MM.1S (cell line): ENCODE results near the gene MISP3.

Experiments used
- DNase-seq: peaks from one replicate; pipeline ENCODE4 v3.0.0-alpha.2; 2015
- H2AFZ ChIP-seq: fragments of 300-600 bp; sonication (generic); 2 replicates; pipeline ENCODE4 v1.6.0; 2016; ENCODE audit warnings: antibody characterized with exemption, low read length
- H3F3A ChIP-seq: fragments of 300-600 bp; sonication (generic); 2 replicates; pipeline ENCODE4 v1.6.1; 2016; ENCODE audit warnings: mild to moderate bottlenecking, antibody characterized with exemption, low read length, moderate library complexity, mixed read lengths; ENCODE audit not compliant: insufficient read depth
- H3K27ac ChIP-seq: fragments of 300-600 bp; sonication (generic); 2 replicates; pipeline ENCODE4 v1.5.1; 2016; ENCODE audit warnings: mild to moderate bottlenecking, low read length
- H3K27me3 ChIP-seq: fragments of 300-600 bp; sonication (generic); replicated peaks from 2 replicates; pipeline ENCODE4 v1.6.0; 2016; ENCODE audit warnings: low read length; ENCODE audit not compliant: insufficient read depth
- H3K36me3 ChIP-seq: fragments of 300-600 bp; sonication (generic); replicated peaks from 2 replicates; pipeline ENCODE4 v1.6.1; 2016; ENCODE audit warnings: mild to moderate bottlenecking, low read length, mixed read lengths; ENCODE audit not compliant: insufficient read depth
- H3K4me1 ChIP-seq: fragments of 300-600 bp; sonication (generic); 2 replicates; pipeline ENCODE4 v1.6.1; 2016; ENCODE audit warnings: low read length, mixed read lengths
- H3K4me2 ChIP-seq: fragments of 300-600 bp; sonication (generic); 2 replicates; pipeline ENCODE4 v1.6.0; 2016; ENCODE audit warnings: low read depth, low read length
- H3K4me3 ChIP-seq: fragments of 300-600 bp; sonication (generic); 2 replicates; pipeline ENCODE4 v1.5.1; 2016; ENCODE audit warnings: low read length, mixed read lengths
- H3K79me2 ChIP-seq: fragments of 300-600 bp; sonication (generic); 2 replicates; pipeline ENCODE4 v1.6.1; 2016; ENCODE audit warnings: mixed run types, low read length, mixed read lengths
- H3K9ac ChIP-seq: fragments of 300-600 bp; sonication (generic); 2 replicates; pipeline ENCODE4 v1.6.1; 2016; ENCODE audit warnings: low read length, mixed read lengths
- H3K9me2 ChIP-seq: fragments of 300-600 bp; sonication (generic); replicated peaks from 2 replicates; pipeline ENCODE4 v1.6.1; 2016; ENCODE audit warnings: mild to moderate bottlenecking, low read length, mixed read lengths; ENCODE audit not compliant: insufficient read depth
- H3K9me3 ChIP-seq: fragments of 300-600 bp; sonication (generic); replicated peaks from 2 replicates; pipeline ENCODE4 v1.6.1; 2016; ENCODE audit warnings: mild to moderate bottlenecking, low read length, mixed read lengths; ENCODE audit not compliant: insufficient read depth
- H4K20me1 ChIP-seq: fragments of 300-600 bp; sonication (generic); 2 replicates; pipeline ENCODE4 v1.6.1; 2016; ENCODE audit warnings: mild to moderate bottlenecking, low read length, moderate library complexity, mixed read lengths; ENCODE audit not compliant: insufficient read depth
- CTCF ChIP-seq: fragments of 300-600 bp; sonication (generic); IDR thresholded peaks from 2 replicates; pipeline ENCODE4 v1.5.1; 2016; ENCODE audit warnings: antibody characterized with exemption, low read length, mixed read lengths
- EZH2 ChIP-seq: fragments of 300-600 bp; sonication (generic); optimal IDR thresholded peaks from 2 replicates; pipeline ENCODE3; 2017; ENCODE audit warnings: low read depth, mild to moderate bottlenecking, antibody characterized with exemption, low read length, mixed read lengths
- EZH2phosphoT487 ChIP-seq: fragments of 300-600 bp; sonication (generic); IDR thresholded peaks from 2 replicates; pipeline ENCODE4 v1.6.1; 2018; ENCODE audit warnings: antibody characterized with exemption, low read length

The MISP3 gene

GRCh38 chr19:14106840-14107239 lies 34.3 kb downstream of the MISP3 start:
- H3K4me3 ChIP-seq = no peak overlapping the region

GRCh38 chr19:14107581-14108461 lies 35.2 kb downstream of the MISP3 start:
- Histone ChIP-seq H3K9ac (no peak overlapping the region), H3K9me3 (no peaks in the 10 kb centered on the region), H3K27ac (no peak overlapping the region), H3K27me3 (no peaks in the 10 kb centered on the region), H3K4me3 (no peak overlapping the region), H3K36me3 (no peaks in the 10 kb centered on the region), H3K4me2 (no peak overlapping the region), H3K4me1 (peaks cover 13% of the 10 kb centered on the region), H4K20me1 (no peaks in the 10 kb centered on the region), H3K79me2 (peaks cover 19% of the 10 kb centered on the region), H2AFZ (no peak overlapping the region), H3F3A (peaks cover 13% of the 10 kb centered on the region), H3K9me2 (no peaks in the 10 kb centered on the region)
- DNase-seq = no peak
- no peak for TF ChIP-seq EZH2
- no peak for TF ChIP-seq EZH2phosphoT487
- no peak for TF ChIP-seq CTCF

More at GRCh38 chr19:14106840-14107239, 34.3 kb downstream of the MISP3 start:
- no peak for DNase-seq
- H3K27ac ChIP-seq = no peak overlapping the region
- no peaks in the 10 kb centered on the region for H3K36me3 ChIP-seq
- H4K20me1 ChIP-seq = no peaks in the 10 kb centered on the region
- H3K9ac ChIP-seq = no peak overlapping the region
- no peaks in the 10 kb centered on the region for H3K27me3 ChIP-seq
- peaks cover 22% of the 10 kb centered on the region for H3F3A ChIP-seq
- peaks cover 19% of the 10 kb centered on the region for H3K4me1 ChIP-seq
- H2AFZ ChIP-seq = no peak overlapping the region
- no peaks in the 10 kb centered on the region for H3K9me3 ChIP-seq
- TF ChIP-seq EZH2phosphoT487 (no peak), CTCF (no peak), EZH2 (no peak)
- H3K4me2 ChIP-seq = no peak overlapping the region
- H3K9me2 ChIP-seq = no peaks in the 10 kb centered on the region
- peaks cover 12% of the 10 kb centered on the region for H3K79me2 ChIP-seq

- no peak overlapping the region for H3K4me2 ChIP-seq
- no peak overlapping the region for H2AFZ ChIP-seq
- H3K4me3 ChIP-seq = no peak overlapping the region
- H3K27me3 ChIP-seq = no peaks in the 10 kb centered on the region
- no peak overlapping the region for H3K9ac ChIP-seq
- no peak for DNase-seq
- H3K79me2 ChIP-seq = peaks cover 42% of the 10 kb centered on the region
- peaks cover 3% of the 10 kb centered on the region for H3F3A ChIP-seq
- H3K9me2 ChIP-seq = no peaks in the 10 kb centered on the region
- TF ChIP-seq EZH2phosphoT487 (no peak), EZH2 (no peak), CTCF (no peak)
- no peaks in the 10 kb centered on the region for H3K9me3 ChIP-seq
- H3K36me3 ChIP-seq = no peaks in the 10 kb centered on the region
- H3K4me1 ChIP-seq = peaks cover 10% of the 10 kb centered on the region; the same call in 1 of the 2 replicates
- no peak overlapping the region for H3K27ac ChIP-seq
- H4K20me1 ChIP-seq = no peaks in the 10 kb centered on the region
Observed at GRCh38 chr19:14110650-14111049, 38.1 kb downstream of the MISP3 start.
